ENCODE data around the gene MCAM. TPM values are rescaled to one million over a fixed set of nuclear protein-coding genes. Genes with fewer than 3 reads are reported as not detected.

Gene MCAM
- total and polyA plus RNA-seq, 2 donors (not counting 3 experiments of a cell fraction or from before 2014, with no cell fraction given), result 1,027 to 2,543 TPM

DNA sequence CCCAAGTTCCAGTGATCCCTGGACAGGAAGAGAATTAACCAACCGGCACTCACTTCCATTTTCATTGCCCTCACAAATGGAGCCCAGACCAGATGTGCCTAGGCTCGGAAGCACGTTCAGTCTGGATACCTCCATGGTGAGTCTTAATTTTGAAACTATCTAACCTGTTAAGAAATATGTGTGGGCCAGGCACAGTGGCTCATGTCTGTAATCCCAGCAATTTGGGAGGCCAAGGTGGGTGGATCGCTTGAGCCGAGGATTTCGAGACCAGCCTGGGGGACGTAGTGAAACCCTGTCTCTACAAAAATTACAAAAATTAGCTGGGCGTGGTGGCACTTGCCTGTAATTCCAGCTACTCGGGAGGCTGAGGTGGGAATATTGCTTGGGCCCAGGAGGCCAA lies 31.5 kb downstream of the MCAM start:
- intact Hi-C loops (cut with micrococcal nuclease) (no loop called here), dilution Hi-C loops (cut with MboI; ENCODE audit: extremely low pct_ligation_motif_present, low sequenced_read_pairs) (no loop called here)
- Histone ChIP-seq H3K9me3 (replicated peaks; ENCODE audit: control insufficient read depth, insufficient read depth, low read length) (no peaks in the 10 kb centered on the region), H3K9ac (replicated peaks; ENCODE audit: extremely low read depth, insufficient read depth, low read length) (no peak overlapping the region), H2AFZ (ENCODE audit: low read depth, low read length) (no peak overlapping the region), H3K79me2 (ENCODE audit: control insufficient read depth, insufficient read depth, low read length) (no peaks in the 10 kb centered on the region), H3K4me2 (ENCODE audit: insufficient read depth, low read length) (no peak overlapping the region), H3K9me1 (replicated peaks; ENCODE audit: control insufficient read depth, extremely low read depth, insufficient read depth, low read length) (no peaks in the 10 kb centered on the region), H3K4me1 (ENCODE audit: control insufficient read depth, extremely low read depth, insufficient read depth, low read length) (no peaks in the 10 kb centered on the region), H3K27ac (ENCODE audit: insufficient read depth, low read depth, low read length) (no peak overlapping the region), H3K27me3 (ENCODE audit: control insufficient read depth in 2 of 2, insufficient read depth in 2 of 2, low read length in 2 of 2) (no peaks in the 10 kb centered on the region), H4K20me1 (replicated peaks; ENCODE audit: control insufficient read depth, extremely low read depth, insufficient read depth, low read length) (no peaks in the 10 kb centered on the region), H3K4me3 (replicated peaks in 1 of 3; ENCODE audit: insufficient read depth in 1 of 3, low read depth in 1 of 3, low read length in 3 of 3) (no peak overlapping the region), H3K36me3 (ENCODE audit: control insufficient read depth in 2 of 2, extremely low read depth in 1 of 2, insufficient read depth in 2 of 2, low read length in 2 of 2) (peaks cover 10 to 16% of the 10 kb centered on the region in 2 experiments)
- no peak for DNase-seq (ENCODE audit: low read depth, low spot score)
- no peak for FAIRE-seq
- TF ChIP-seq, protein P1, sequence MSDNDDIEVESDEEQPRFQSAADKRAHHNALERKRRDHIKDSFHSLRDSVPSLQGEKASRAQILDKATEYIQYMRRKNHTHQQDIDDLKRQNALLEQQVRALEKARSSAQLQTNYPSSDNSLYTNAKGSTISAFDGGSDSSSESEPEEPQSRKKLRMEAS (IDR thresholded peaks at IDR 0.05; ENCODE audit: insufficient read depth, insufficient read length), result no peak
- TF ChIP-seq MYC (IDR thresholded peaks at IDR 0.05; ENCODE audit: low read depth, low read length) (no peak), GATA2 (IDR thresholded peaks at IDR 0.05; ENCODE audit: insufficient read depth, insufficient read length, low read depth, low read length) (no peak), JUN (IDR thresholded peaks at IDR 0.05; ENCODE audit: borderline replicate concordance, insufficient read depth, insufficient read length, low read depth) (no peak), EZH2 (IDR thresholded peaks at IDR 0.05; ENCODE audit: borderline replicate concordance, low read depth, low read length, severe bottlenecking) (no peak), CTCF (IDR thresholded peaks at IDR 0.05; ENCODE audit: extremely low read depth in 1 of 2, insufficient read depth in 1 of 2, low read depth in 1 of 2, low read length in 2 of 2) (no peak), FOS (IDR thresholded peaks at IDR 0.05; ENCODE audit: borderline replicate concordance, insufficient read depth, low read length) (no peak), POLR2A (IDR thresholded peaks at IDR 0.05; ENCODE audit: low read depth, low read length) (no peak), POLR2AphosphoS5 (IDR thresholded peaks at IDR 0.05; ENCODE audit: insufficient read depth, low read depth, low read length) (no peak)
- ChIA-PET CTCF (interaction anchor here (1.3 to 2.1 kb wide), 3 partner anchors 37 to 89 kb away, joined by 3 to 6 read pairs (median 3); no protein-coding TSS in a partner anchor), POLR2A (no interaction called here)
- no TSS peak for BruUV-seq (replicated peaks)

Data from endothelial cell of umbilical vein (primary cell).